Left lung (tissue), 10 donors: ENCODE data around the gene TWIST2. TPM values are rescaled to one million over a fixed set of nuclear protein-coding genes. Genes with fewer than 3 reads are reported as not detected.

Experiments used
- ATAC-seq: fragments of 200-7000 bp; cut with Tn5 transposase; one replicate; pipeline ENCODE4 v1.9.1; 2020; ENCODE audit warnings: moderate library complexity
- DNase-seq, 4 donors: peaks; one replicate each; pipeline ENCODE4 v3.0.0-alpha.2; 2013 to 2020
- H3K27ac ChIP-seq, 2 donors: fragments of 200-600 bp; sonication (generic) in 1 of 2; one replicate each; pipeline versions ENCODE4 v1.5.0 to v1.8.0; 2020 to 2021
- H3K27me3 ChIP-seq, 2 donors: fragments of 200-600 bp; sonication (generic) in 1 of 2; one replicate each; pipeline versions ENCODE4 v1.5.0 to v1.8.0; 2020 to 2021
- H3K36me3 ChIP-seq, 2 donors: fragments of 200-600 bp; sonication (generic) in 1 of 2; one replicate each; pipeline versions ENCODE4 v1.5.0 to v1.8.0; 2020 to 2021
- H3K4me1 ChIP-seq, 2 donors: fragments of 200-600 bp; one replicate each; pipeline ENCODE4 v1.8.0; 2021
- H3K4me3 ChIP-seq, 2 donors: fragments of 200-600 bp; sonication (generic) in 1 of 2; one replicate each; pipeline versions ENCODE4 v1.5.0 to v1.8.0; 2020 to 2021; ENCODE audit warnings: mild to moderate bottlenecking in 1 of 2
- H3K9me3 ChIP-seq, 2 donors: fragments of 200-600 bp; sonication (generic) in 1 of 2; one replicate each; pipeline versions ENCODE4 v1.5.0 to v1.8.0; 2020 to 2021
- intact Hi-C, 2 donors: fragments of 100-400 bp; cut with DNase I; formaldehyde crosslinking; loops; one replicate each; pipeline versions ENCODE4 v1.11.2 to v1.14.2; 2022
- polyA plus RNA-seq, 6 donors: library from polyadenylated mRNA; unstranded; fragments of 120-200 nt; gene quantifications; one replicate each; pipeline ENCODE4 v1.2.1, GENCODE V29; 2013; ENCODE audit not compliant: insufficient read length in 6 of 6
- total RNA-seq, 2 donors: library from RNA; stranded (reverse); fragmentation: NEBNext Ultra II Directional; extraction: Animal tissue kit (Norgen Biotek cat#: 25700); gene quantifications; one replicate each; pipeline ENCODE4 v1.2.1, GENCODE V29; 2021
- TF ChIP-seq, protein P1 (sequence below), 2 donors: fragments of 200-600 bp; sonication (generic) in 1 of 2; IDR thresholded peaks; one replicate each; pipeline versions ENCODE4 v1.5.0 to v1.8.0; 2021; ENCODE audit warnings: antibody characterized with exemption in 2 of 2
- donor health status: DM: no; HTN: yes; CAD: no.
- donor health status: DM: no; HTN: no; CAD: no.

The TWIST2 gene
- total and polyA plus RNA-seq, 8 donors = 4.0 to 12.8 (median 5.3) TPM

- intact Hi-C loops = no loop called here
- TF ChIP-seq, protein P1, sequence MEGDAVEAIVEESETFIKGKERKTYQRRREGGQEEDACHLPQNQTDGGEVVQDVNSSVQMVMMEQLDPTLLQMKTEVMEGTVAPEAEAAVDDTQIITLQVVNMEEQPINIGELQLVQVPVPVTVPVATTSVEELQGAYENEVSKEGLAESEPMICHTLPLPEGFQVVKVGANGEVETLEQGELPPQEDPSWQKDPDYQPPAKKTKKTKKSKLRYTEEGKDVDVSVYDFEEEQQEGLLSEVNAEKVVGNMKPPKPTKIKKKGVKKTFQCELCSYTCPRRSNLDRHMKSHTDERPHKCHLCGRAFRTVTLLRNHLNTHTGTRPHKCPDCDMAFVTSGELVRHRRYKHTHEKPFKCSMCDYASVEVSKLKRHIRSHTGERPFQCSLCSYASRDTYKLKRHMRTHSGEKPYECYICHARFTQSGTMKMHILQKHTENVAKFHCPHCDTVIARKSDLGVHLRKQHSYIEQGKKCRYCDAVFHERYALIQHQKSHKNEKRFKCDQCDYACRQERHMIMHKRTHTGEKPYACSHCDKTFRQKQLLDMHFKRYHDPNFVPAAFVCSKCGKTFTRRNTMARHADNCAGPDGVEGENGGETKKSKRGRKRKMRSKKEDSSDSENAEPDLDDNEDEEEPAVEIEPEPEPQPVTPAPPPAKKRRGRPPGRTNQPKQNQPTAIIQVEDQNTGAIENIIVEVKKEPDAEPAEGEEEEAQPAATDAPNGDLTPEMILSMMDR (IDR thresholded peaks at IDR 0.05) = no peak
- DNase-seq = no peak
- Histone ChIP-seq H3K4me1 (no peaks in the 10 kb centered on the region), H3K4me3 (no peak overlapping the region), H3K27me3 (peaks cover 0 to 23% of the 10 kb centered on the region in 2 donors), H3K9me3 (no peaks in the 10 kb centered on the region), H3K36me3 (no peaks in the 10 kb centered on the region), H3K27ac (no peak overlapping the region)
- no peak for ATAC-seq
Observed at GRCh38 chr2:238955648-238956531, 108.0 kb downstream of the TWIST2 start.

DNA sequence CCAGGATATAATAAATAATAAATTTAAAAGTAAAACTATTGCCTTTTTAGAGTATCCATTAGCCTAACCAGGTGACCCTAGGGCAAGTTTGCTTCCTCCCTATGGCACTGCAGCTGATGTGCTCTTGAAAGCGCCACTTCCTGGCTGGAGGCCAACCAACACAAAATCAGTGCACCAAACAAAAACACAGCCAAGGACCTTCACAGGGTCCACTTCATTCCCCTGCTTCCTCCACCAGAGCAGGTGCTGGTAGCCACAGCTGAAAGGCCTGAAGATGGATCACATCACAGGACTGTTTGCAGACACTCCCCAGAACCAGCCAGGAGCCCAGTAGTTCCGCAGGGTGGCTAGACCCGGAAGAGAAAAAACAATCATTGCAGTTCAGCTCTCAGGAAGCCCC lies 108.8 kb downstream of the TWIST2 start:
- Histone ChIP-seq H3K4me3 (no peak overlapping the region), H3K4me1 (no peaks in the 10 kb centered on the region), H3K36me3 (no peaks in the 10 kb centered on the region), H3K9me3 (no peaks in the 10 kb centered on the region), H3K27me3 (peaks cover 0 to 23% of the 10 kb centered on the region in 2 donors), H3K27ac (no peak overlapping the region)
- TF ChIP-seq, protein P1 (IDR thresholded peaks at IDR 0.05) = no peak
- ATAC-seq (no peak), DNase-seq (no peak)
- intact Hi-C loops = no loop called here
